ENCODE results near the gene FARSA. TPM values are rescaled to one million over a fixed set of nuclear protein-coding genes. Genes with fewer than 3 reads are reported as not detected.
"Not testable (repeated sequence)": the region's sequence is repeated elsewhere in the genome, so short reads cannot be mapped to it uniquely, and the experiment has no call there.

The FARSA gene
- total and polyA plus RNA-seq, 2 experiments from 2014 or later = 33.5 to 79.9 TPM

DNA sequence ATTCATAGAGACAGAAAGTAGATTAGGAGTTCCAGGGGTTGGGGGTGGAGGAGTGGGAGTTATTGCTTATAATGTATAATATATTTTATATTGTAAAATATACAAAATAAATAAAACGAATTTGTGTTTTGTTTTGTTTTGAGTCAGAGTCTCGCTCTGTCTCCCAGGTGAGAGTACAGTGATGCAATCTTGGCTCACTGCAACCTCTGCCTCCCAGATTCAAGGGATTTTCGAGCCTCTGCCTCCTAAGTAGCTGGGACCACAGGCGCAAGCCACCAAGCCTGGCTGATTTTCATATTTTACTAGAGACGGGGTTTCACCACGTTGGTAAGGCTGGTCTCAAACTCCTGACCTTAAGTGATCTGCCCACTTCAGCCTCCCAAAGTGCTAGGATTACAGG, 26.0 kb upstream of the FARSA start:
- Histone ChIP-seq H3K4me2 (ENCODE audit: unreplicated experiment) (no peak overlapping the region), H4K20me1 (ENCODE audit: insufficient read depth) (no peaks in the 10 kb centered on the region), H3K27me3 (replicated peaks; ENCODE audit: insufficient read depth) (no peaks in the 10 kb centered on the region), H3K9me2 (ENCODE audit: insufficient read depth) (no peaks in the 10 kb centered on the region), H3K27ac (no peak overlapping the region), H3K36me3 (ENCODE audit: low read depth) (no peaks in the 10 kb centered on the region), H3F3A (ENCODE audit: insufficient read depth) (peaks cover 17% of the 10 kb centered on the region), H3K4me1 (ENCODE audit: insufficient read depth) (no peaks in the 10 kb centered on the region; the same call in 1 of the 2 replicates), H3K9me3 (ENCODE audit: low read depth) (no peaks in the 10 kb centered on the region), H3K9ac (no peak overlapping the region), H2AFZ (no peak overlapping the region), H3K79me2 (ENCODE audit: insufficient read depth) (peaks cover 36% of the 10 kb centered on the region), H3K4me3 (no peak overlapping the region)
- no peak for DNase-seq
- 74 to 78% methylated on average over 6 of the region's 6 CpGs for WGBS, 2 experiments (ENCODE audit: low coverage in 1 of 2, low lambda C conversion rate in 2 of 2, missing lambda C conversion rate in 2 of 2)
- in situ Hi-C loops (cut with MboI) = loop anchor here (25.0 kb wide), 1 partner anchor 628 kb away; no protein-coding TSS in a partner anchor
- no peak for TF ChIP-seq EZH2phosphoT487 (IDR thresholded peaks at IDR 0.05; ENCODE audit: insufficient read depth, low read depth)
- TF ChIP-seq EZH2 (IDR thresholded peaks at IDR 0.05; ENCODE audit: insufficient read depth, poor library complexity, severe bottlenecking) = no peak

DNA sequence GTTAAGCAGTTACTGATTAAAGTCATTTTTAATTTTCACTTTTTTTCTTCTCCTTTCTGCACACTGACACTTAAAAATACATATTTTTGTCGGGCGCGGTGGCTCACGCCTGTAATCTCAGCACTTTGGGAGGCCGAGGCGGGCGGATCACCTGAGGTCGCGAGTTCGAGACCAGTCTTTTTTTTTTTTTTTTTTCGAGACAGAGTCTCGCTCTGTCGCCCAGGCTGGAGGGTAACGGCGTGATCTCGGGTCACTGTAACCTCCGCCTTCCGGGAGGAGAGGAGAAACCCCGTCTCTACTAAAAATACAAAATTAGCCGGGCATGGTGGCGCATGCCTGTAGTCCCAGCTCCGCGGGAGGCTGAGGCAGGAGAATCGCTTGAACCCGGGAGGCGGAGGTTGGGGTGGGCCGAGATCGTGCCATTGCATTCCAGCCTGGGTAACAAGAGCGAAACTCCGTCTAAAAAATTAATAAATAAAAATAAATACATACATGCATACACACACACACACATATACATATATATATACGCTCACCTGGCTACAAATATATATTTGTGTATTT, 24.0 kb upstream of the FARSA start:
- Histone ChIP-seq H3K4me1 (ENCODE audit: insufficient read depth) (peaks cover 14% of the 10 kb centered on the region), H3K4me2 (ENCODE audit: unreplicated experiment) (peak overlapping the region; percentile 78), H3K4me3 (peak overlapping the region; percentile 79), H3K79me2 (ENCODE audit: insufficient read depth) (peaks cover 52% of the 10 kb centered on the region), H2AFZ (peak overlapping the region; percentile 85), H3K9ac (peak overlapping the region; percentile 91), H3F3A (ENCODE audit: insufficient read depth) (peaks cover 32% of the 10 kb centered on the region), H3K27ac (peak overlapping the region; percentile 99)
- not testable (repeated sequence) for H3K9me2 ChIP-seq (ENCODE audit: insufficient read depth); H3K9me3 ChIP-seq (ENCODE audit: low read depth); H3K27me3 ChIP-seq (replicated peaks; ENCODE audit: insufficient read depth); H4K20me1 ChIP-seq (ENCODE audit: insufficient read depth); H3K36me3 ChIP-seq (ENCODE audit: low read depth); DNase-seq
- in situ Hi-C loops (cut with MboI) = loop anchor here (25.0 kb wide), 1 partner anchor 630 kb away; no protein-coding TSS in a partner anchor
- 51 to 55% methylated on average over 29 to 31 of the region's 31 CpGs for WGBS, 2 experiments (ENCODE audit: low coverage in 1 of 2, low lambda C conversion rate in 2 of 2, missing lambda C conversion rate in 2 of 2)

DNA sequence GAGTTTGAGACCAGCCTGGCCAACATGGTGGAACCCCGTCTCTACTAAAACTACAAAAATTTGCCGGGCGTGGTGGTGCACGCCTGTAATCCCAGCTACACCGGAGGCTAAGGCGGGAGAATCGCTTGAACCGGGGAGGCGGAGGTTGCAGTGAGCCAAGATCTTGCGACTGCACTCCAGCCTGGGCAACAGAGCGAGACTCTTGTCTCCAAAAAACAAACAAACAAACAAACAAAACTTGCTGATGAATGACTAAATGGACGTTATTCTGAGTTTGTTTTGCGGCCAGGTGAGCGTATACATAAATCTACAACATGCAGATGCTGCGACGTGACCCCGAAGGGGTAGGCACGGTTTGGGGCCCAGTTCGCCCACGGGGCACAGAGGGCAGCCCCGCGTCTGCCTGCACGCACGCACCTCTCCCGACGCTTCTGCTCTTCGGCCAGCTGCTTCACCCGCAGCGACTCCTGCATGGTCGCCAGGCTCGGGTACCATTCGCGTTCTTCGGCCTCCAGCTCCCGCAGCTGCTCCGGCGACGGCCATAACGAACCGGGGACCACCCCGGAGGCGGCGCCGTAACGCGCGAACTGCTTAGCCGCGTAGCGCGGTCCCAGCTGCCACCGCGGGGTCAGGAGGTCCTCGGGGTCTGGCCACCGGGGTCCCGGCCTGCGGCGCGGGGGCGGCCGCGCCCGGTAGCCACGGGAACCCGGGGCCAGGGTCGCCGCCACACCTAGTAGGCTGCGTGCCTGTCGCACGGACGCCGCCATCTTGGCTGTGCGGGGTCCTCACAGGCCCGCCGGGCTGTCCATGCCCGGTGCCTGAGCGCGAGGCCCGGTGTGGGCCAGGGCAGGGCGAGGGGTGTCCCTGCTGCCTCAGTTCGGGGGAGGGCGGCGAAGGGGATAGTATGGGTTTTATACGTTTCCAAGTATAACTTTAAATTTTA, 23.2 kb upstream of the FARSA start, which contains the start of gene GADD45GIP1:
Gene GADD45GIP1, minus strand, starts transcription at position 778 of the 943 bp plus-strand sequence. Its CDS starts 11 bp downstream, at position 767.
- Histone ChIP-seq H4K20me1 (ENCODE audit: insufficient read depth) (no peaks in the 10 kb centered on the region), H3K79me2 (ENCODE audit: insufficient read depth) (peaks cover 59% of the 10 kb centered on the region), H3K27me3 (replicated peaks; ENCODE audit: insufficient read depth) (no peaks in the 10 kb centered on the region), H3K4me2 (ENCODE audit: unreplicated experiment) (peak within 1 kb of the TSS; percentile 78), H3K9ac (peak within 1 kb of the TSS; percentile 91), H3K4me1 (ENCODE audit: insufficient read depth) (peaks cover 19% of the 10 kb centered on the region), H2AFZ (peak within 1 kb of the TSS; percentile 85), H3K27ac (peak within 1 kb of the TSS; percentile 99), H3K36me3 (ENCODE audit: low read depth) (peaks cover 9% of the 10 kb centered on the region; the same call in 1 of the 2 replicates), H3K4me3 (peak within 1 kb of the TSS; percentile 79), H3F3A (ENCODE audit: insufficient read depth) (peaks cover 40% of the 10 kb centered on the region), H3K9me2 (ENCODE audit: insufficient read depth) (no peaks in the 10 kb centered on the region), H3K9me3 (ENCODE audit: low read depth) (no peaks in the 10 kb centered on the region)
- 3 to 4% methylated on average over 62 to 82 of the region's 84 CpGs for WGBS, 2 experiments (ENCODE audit: low coverage in 1 of 2, low lambda C conversion rate in 2 of 2, missing lambda C conversion rate in 2 of 2)
- in situ Hi-C loops (cut with MboI) = loop anchor here (25.0 kb wide), 1 partner anchor 631 kb away; no protein-coding TSS in a partner anchor
- peak; percentile 90 for DNase-seq
- TF ChIP-seq EZH2 (IDR thresholded peaks at IDR 0.05; ENCODE audit: insufficient read depth, poor library complexity, severe bottlenecking) (no peak), EZH2phosphoT487 (IDR thresholded peaks at IDR 0.05; ENCODE audit: insufficient read depth, low read depth) (no peak)

DNA sequence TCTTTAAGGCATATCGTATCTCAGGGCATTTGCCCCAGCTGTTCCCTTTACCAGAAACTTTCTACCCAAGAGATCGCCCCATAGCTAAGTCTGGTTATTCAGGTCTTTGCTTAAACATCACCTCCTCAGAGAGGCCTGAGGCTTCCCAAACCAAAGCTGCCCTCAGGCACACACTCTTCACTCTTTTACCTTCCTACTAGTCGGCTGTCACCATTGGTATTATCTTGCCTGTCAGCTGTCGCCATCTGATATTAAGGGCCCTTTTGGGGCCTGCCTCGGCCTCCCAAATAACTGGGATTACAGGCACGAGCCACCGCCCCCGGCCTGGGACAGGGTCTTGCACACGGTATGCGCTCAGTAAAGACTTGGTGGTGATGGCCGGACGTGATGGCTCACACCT, 22.5 kb upstream of the FARSA start:
- Histone ChIP-seq H3K79me2 (ENCODE audit: insufficient read depth) (peaks cover 67% of the 10 kb centered on the region), H3K9ac (peak overlapping the region; percentile 91), H3K36me3 (ENCODE audit: low read depth) (peaks cover 13% of the 10 kb centered on the region; the same call in 1 of the 2 replicates), H3K9me2 (ENCODE audit: insufficient read depth) (no peaks in the 10 kb centered on the region), H2AFZ (peak overlapping the region; percentile 85; the same call in 1 of the 2 replicates), H3K4me1 (ENCODE audit: insufficient read depth) (peaks cover 19% of the 10 kb centered on the region), H3K27me3 (replicated peaks; ENCODE audit: insufficient read depth) (no peaks in the 10 kb centered on the region), H3K9me3 (ENCODE audit: low read depth) (no peaks in the 10 kb centered on the region), H4K20me1 (ENCODE audit: insufficient read depth) (no peaks in the 10 kb centered on the region), H3F3A (ENCODE audit: insufficient read depth) (peaks cover 45% of the 10 kb centered on the region), H3K4me2 (ENCODE audit: unreplicated experiment) (peak overlapping the region; percentile 78), H3K4me3 (peak overlapping the region; percentile 79), H3K27ac (peak overlapping the region; percentile 99)
- TF ChIP-seq EZH2phosphoT487 (IDR thresholded peaks at IDR 0.05; ENCODE audit: insufficient read depth, low read depth) = no peak
- no peak for TF ChIP-seq EZH2 (IDR thresholded peaks at IDR 0.05; ENCODE audit: insufficient read depth, poor library complexity, severe bottlenecking)
- in situ Hi-C loops (cut with MboI) = loop anchor here (25.0 kb wide), 1 partner anchor 631 kb away; no protein-coding TSS in a partner anchor
- WGBS, 2 experiments (ENCODE audit: low coverage in 1 of 2, low lambda C conversion rate in 2 of 2, missing lambda C conversion rate in 2 of 2) = 27 to 31% methylated on average over 12 of the region's 12 CpGs
- peak; percentile 32 for DNase-seq

DNA sequence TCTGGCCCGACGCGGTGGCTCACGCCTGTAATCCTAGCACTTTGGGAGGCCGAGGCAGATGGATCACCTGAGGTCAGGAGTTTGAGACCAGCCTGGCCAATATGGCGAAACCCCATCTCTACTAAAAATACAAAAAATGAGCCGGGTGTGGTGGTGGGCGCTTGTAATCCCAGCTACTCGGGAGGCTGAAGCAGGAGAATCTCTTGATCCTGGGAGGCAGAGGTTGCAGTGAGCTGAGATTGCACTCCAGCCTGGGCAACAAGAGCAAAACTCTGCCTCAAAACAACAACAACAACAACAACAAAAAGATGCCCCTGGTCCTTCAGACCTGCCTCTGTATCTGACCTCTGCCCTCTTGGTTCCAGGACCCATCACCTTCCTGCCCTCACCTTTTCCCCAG, 22.1 kb upstream of the FARSA start:
- H3K27ac ChIP-seq = peak overlapping the region; percentile 99
- peaks cover 19% of the 10 kb centered on the region for H3K4me1 ChIP-seq (ENCODE audit: insufficient read depth)
- H3K79me2 ChIP-seq (ENCODE audit: insufficient read depth) = peaks cover 70% of the 10 kb centered on the region
- H2AFZ ChIP-seq; H4K20me1 ChIP-seq (ENCODE audit: insufficient read depth); H3K9me3 ChIP-seq (ENCODE audit: low read depth); H3K9me2 ChIP-seq (ENCODE audit: insufficient read depth); H3K27me3 ChIP-seq (replicated peaks; ENCODE audit: insufficient read depth); DNase-seq: not testable (repeated sequence)
- peak overlapping the region; percentile 91 for H3K9ac ChIP-seq
- peak overlapping the region; percentile 79 for H3K4me3 ChIP-seq
- peaks cover 17% of the 10 kb centered on the region; the same call in 1 of the 2 replicates for H3K36me3 ChIP-seq (ENCODE audit: low read depth)
- peaks cover 49% of the 10 kb centered on the region for H3F3A ChIP-seq (ENCODE audit: insufficient read depth)
- WGBS, 2 experiments (ENCODE audit: low coverage in 1 of 2, low lambda C conversion rate in 2 of 2, missing lambda C conversion rate in 2 of 2) = 96 to 97% methylated on average over 4 to 9 of the region's 9 CpGs
- in situ Hi-C loops (cut with MboI) = loop anchor here (25.0 kb wide), 1 partner anchor 632 kb away; no protein-coding TSS in a partner anchor
- H3K4me2 ChIP-seq (ENCODE audit: unreplicated experiment) = peak overlapping the region; percentile 78

Measured in GM23248 (cell line).